GM10248 (cell line): ENCODE results near the gene CACNA2D2.

Experiments
- CTCF ChIA-PET: fragments of 300-600 bp; sonication (Branson Sonifier 250); formaldehyde crosslinking; extraction: SDS; loops from one replicate; lab custom pipeline; 2021; ENCODE audit warnings: antibody characterized with exemption; lab: Yijun Ruan, JAX
- POLR2A ChIA-PET: fragments of 350-650 bp; sonication (Branson Sonifier 250); formaldehyde crosslinking; extraction: SDS; loops from one replicate; lab custom pipeline; 2020; ENCODE audit warnings: antibody characterized with exemption; lab: Yijun Ruan, JAX
- DNase-seq: peaks from one replicate; pipeline ENCODE4 v3.0.0; 2012; ENCODE audit errors: extremely low spot score
- TF ChIP-seq, protein P1 (sequence below): IDR thresholded peaks from 2 replicates; pipeline ENCODE4 v1.5.1; 2012; ENCODE audit warnings: mild to moderate bottlenecking, low read depth; ENCODE audit errors: extremely low read depth, missing control alignments, control extremely low read depth

Gene CACNA2D2

DNA sequence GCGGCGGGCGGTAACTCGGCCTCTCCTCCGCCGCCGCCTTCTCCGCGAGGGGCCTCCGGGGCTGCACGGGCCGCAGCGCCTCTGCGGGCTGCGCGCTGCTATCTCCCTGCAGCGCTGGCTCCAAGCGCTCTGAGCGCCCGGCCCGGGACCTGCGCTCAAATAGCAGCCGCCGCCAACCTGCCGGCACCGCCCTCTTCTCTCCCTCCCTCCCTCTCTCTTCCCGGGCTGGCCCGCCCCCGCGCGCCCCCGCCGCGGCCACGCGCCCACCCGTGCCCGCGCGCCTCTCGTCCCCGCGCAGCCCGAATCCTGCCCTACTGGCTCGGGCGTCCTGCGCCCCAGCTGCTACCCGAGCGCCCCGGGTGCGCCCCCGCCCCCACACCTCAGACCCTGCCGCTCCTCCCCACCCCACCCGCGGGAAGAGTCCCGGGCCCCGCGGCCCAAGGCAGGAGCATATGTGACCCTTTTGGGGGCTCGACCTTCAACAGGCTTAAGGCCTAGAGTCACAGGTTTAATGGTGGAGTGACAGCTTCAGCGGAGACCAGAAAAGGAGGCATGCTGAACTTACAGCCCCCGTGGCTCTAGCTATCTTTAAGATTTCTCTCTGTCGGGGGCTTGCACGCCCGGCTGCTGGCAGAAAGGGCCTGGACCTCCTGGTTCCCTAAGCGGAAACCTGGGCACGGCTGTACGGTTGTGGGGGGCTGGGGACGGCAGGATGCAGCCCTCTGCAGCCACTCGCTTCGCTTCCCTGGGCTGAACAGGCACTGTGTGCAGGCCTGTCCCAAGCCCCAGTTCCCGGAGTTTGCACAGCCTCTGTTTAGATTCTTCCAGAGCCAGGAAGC, at the start of gene CACNA2D2:
CACNA2D2 (minus strand) TSS at position 131 of the 839 bp plus-strand sequence. CDS start 211 bp downstream, outside the sequence.
- no peak for DNase-seq
- ChIA-PET POLR2A (no interaction called here), CTCF (interaction anchor here (1.4 kb wide), 1 partner anchor 39 kb away, joined by 5 read pairs; no protein-coding TSS in a partner anchor)
- TF ChIP-seq, protein P1, sequence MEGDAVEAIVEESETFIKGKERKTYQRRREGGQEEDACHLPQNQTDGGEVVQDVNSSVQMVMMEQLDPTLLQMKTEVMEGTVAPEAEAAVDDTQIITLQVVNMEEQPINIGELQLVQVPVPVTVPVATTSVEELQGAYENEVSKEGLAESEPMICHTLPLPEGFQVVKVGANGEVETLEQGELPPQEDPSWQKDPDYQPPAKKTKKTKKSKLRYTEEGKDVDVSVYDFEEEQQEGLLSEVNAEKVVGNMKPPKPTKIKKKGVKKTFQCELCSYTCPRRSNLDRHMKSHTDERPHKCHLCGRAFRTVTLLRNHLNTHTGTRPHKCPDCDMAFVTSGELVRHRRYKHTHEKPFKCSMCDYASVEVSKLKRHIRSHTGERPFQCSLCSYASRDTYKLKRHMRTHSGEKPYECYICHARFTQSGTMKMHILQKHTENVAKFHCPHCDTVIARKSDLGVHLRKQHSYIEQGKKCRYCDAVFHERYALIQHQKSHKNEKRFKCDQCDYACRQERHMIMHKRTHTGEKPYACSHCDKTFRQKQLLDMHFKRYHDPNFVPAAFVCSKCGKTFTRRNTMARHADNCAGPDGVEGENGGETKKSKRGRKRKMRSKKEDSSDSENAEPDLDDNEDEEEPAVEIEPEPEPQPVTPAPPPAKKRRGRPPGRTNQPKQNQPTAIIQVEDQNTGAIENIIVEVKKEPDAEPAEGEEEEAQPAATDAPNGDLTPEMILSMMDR, result no peak

DNA sequence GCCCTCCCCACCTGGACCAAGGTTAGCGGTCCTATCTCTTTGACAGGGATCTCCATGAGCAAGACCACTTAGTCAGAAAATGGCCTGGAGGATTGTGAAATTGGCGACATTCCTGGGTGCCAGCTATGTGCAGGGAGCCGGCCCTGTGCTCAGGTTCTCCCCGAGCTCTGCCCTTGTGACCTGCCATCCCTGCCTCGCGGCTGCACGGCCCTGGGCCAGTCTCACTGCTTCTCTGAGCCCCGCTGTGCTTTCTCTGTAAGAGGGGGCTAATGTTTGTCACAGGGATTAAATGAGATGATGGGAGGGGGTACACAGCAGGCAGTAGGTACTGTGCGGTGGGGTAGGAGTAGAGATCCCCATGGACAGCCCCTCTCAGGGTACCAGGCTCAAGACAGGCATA, 49.2 kb upstream of the CACNA2D2 start:
- CTCF ChIA-PET, result interaction anchor here (0.7 to 6.0 kb wide), 7 partner anchors 10 to 204 kb away, joined by 3 to 30 read pairs (median 4); partner anchors contain the start of genes C3orf18, HEMK1 and NPRL2
- POLR2A ChIA-PET, result no interaction called here
- TF ChIP-seq, protein P1, result no peak
- no peak for DNase-seq

DNA sequence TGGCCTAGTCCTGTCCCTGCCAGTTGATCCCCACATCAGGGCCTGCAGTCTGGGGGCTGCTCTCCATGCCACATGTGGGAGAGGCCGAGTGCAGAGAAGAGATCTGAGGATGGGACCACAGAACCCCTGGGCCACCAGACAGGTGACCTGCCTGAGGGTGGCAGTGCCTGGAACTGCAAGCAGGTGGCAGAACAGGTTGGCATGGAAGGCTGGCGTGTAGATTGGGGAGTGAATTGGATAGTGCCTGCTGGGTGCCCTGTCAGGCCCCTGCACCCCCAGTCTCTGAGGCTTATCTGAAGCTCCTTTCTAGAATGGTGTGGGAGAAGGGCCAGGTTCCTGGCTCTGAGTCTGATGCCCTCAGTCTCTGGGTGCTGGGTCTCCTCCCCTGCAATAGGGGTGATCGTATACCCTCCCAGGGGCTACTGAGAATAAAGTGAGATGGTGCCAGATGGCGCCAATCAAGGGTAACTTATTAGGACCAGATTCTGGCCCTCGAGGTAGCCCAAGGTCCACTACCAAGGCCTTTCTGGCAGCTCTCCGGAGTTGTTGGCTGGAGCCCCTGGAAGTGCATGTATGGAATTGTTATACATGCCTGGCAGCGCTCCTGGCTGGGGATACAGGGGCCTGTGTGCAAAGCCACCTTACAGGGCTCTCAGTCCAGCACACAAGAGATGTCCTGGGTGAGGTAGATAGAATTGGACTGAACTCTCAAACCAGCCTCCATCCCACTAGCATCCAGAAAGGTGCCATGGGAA, 48.4 kb upstream of the CACNA2D2 start:
- DNase-seq, result no peak
- ChIA-PET CTCF (interaction anchor here (0.7 to 6.0 kb wide), 13 partner anchors 9 to 203 kb away, joined by 3 to 30 read pairs (median 4); partner anchors contain the start of genes C3orf18, HEMK1 and NPRL2), POLR2A (no interaction called here)
- TF ChIP-seq, protein P1, result peak; percentile 9

DNA sequence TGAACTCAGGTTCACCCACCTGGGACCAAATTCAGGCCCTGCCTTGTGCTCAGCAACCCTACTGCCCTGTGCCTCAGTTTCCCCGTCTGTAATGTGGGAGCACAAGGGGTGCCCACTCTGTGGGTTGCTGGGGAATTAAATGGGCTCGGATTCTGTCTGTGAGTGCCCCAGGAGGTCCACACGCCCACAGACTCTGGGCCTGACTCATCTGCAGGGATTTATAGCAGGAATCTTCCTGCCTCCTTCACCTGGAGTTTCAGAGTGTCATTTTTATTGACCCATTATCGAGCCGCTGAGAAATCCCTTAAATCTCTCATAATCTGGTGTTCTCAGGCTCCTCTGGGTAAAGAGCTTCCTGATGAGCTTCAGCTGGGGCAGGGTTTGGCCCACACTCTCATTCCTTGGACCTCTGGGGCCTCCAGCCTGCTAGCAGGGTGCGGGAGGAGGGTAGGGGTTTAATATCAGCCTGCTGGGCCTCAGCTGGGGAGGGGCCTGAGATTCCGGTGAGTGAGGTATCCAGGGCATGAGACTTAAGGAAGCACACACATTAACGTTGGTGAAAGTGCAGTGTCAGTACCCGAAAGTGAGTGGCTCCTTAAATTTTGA, 47.7 kb upstream of the CACNA2D2 start:
- POLR2A ChIA-PET, result no interaction called here
- CTCF ChIA-PET, result interaction anchor here (0.7 to 6.0 kb wide), 13 partner anchors 9 to 203 kb away, joined by 3 to 30 read pairs (median 4); partner anchors contain the start of genes C3orf18, HEMK1 and NPRL2
- TF ChIP-seq, protein P1, result no peak
- DNase-seq, result no peak

DNA sequence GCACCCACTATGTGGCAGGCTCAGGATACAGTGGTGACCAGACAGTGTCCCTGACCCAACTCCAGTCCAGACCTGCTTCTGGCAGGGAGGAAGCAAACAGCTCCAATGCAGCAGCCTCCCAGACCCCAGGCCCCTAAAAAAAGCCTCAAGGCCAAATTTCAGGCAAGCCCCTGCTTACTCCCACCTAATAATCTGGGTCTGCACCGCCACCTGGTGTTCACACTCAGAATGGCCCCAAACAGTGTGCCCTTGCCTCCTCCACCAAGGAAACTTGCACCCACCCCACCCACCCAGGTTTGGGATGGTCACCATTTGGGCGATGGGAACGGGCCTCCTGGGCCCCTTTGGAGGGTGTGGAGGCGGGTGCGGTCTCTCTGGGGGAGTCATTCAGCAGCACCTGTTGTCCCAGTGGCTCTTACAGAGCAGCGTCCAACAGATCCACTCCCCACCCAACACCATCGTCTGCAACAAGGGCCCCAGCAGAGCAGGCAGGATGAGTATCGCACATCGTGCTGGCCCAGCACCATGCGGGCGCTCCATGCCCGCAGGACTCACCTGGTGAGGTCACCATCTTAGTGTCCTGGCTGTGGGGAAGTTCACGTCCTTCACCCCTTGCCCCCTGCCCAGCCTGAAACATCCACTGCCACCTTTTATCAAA, 46.8 kb upstream of the CACNA2D2 start:
- TF ChIP-seq, protein P1, result peak; percentile 75
- POLR2A ChIA-PET, result no interaction called here
- peak; percentile 79 for DNase-seq
- CTCF ChIA-PET, result interaction anchor here (0.7 to 6.0 kb wide), 23 partner anchors 8 to 213 kb away, joined by 3 to 30 read pairs (median 4); partner anchors contain the start of genes C3orf18, HEMK1 and NPRL2
